AG04449 (cell line): Measurements from ENCODE around the gene KLF15.

Source experiments
- CTCF ChIA-PET: fragments of 350-600 bp; formaldehyde crosslinking; extraction: SDS; loops from one replicate; lab custom pipeline; 2021; ENCODE audit warnings: antibody characterized with exemption; lab: Yijun Ruan, JAX
- POLR2A ChIA-PET: fragments of 400-600, 350-600 bp; formaldehyde crosslinking; extraction: SDS; loops from one replicate; lab custom pipeline; 2020; ENCODE audit warnings: antibody characterized with exemption, inconsistent platforms; lab: Yijun Ruan, JAX
- DNase-seq: peaks from one replicate; pipeline ENCODE4 v3.0.0-alpha.2; 2010; ENCODE audit warnings: low read depth, low spot score
- H3K4me3 ChIP-seq: 2 replicates; pipeline ENCODE4 v1.5.1; 2011; ENCODE audit warnings: low read depth, mild to moderate bottlenecking, control low read depth, low read length
- CTCF ChIP-seq: IDR thresholded peaks from one replicate; pipeline ENCODE4 v1.5.1; 2011; ENCODE audit warnings: mild to moderate bottlenecking, moderate library complexity, low read length, control low read depth, inconsistent platforms; ENCODE audit not compliant: insufficient read depth; ENCODE audit errors: missing control alignments

Gene KLF15

GRCh38 chr3:126361211-126361610, 4.0 kb upstream of the KLF15 start:
- DNase-seq = no peak
- ChIA-PET POLR2A (no interaction called here), CTCF (no interaction called here)
- H3K4me3 ChIP-seq = no peak overlapping the region
- TF ChIP-seq CTCF = no peak

- ChIA-PET CTCF (no interaction called here), POLR2A (no interaction called here)
- TF ChIP-seq CTCF = no peak
- no peak for DNase-seq
- no peak overlapping the region for H3K4me3 ChIP-seq
Observed at GRCh38 chr3:126360714-126361060, 3.5 kb upstream of the KLF15 start.

- POLR2A ChIA-PET = interaction anchor here (0.7 kb wide), 1 partner anchor 38 kb away, joined by 3 read pairs; no protein-coding TSS in a partner anchor
- no peak for TF ChIP-seq CTCF
- CTCF ChIA-PET = interaction anchor here (1.1 kb wide), 1 partner anchor 32 kb away, joined by 3 read pairs; no protein-coding TSS in a partner anchor
- DNase-seq = no peak
- H3K4me3 ChIP-seq = no peak overlapping the region
Observed at GRCh38 chr3:126360046-126360713, 3.0 kb upstream of the KLF15 start.

- no peak overlapping the region for H3K4me3 ChIP-seq
- DNase-seq = no peak
- ChIA-PET CTCF (interaction anchor here (1.1 kb wide), 1 partner anchor 33 kb away, joined by 3 read pairs; no protein-coding TSS in a partner anchor), POLR2A (no interaction called here)
- TF ChIP-seq CTCF = no peak
Observed at GRCh38 chr3:126358816-126359181, 1.6 kb upstream of the KLF15 start.

- ChIA-PET CTCF (interaction anchor here (1.1 to 1.4 kb wide), 2 partner anchors 99 to 224 kb away, joined by 4 read pairs; no protein-coding TSS in a partner anchor), POLR2A (no interaction called here)
- no peak overlapping the region; the same call in 1 of the 2 replicates for H3K4me3 ChIP-seq
- no peak for DNase-seq
- TF ChIP-seq CTCF = no peak
Observed at GRCh38 chr3:126358038-126358815, 1.0 kb upstream of the KLF15 start.
